ENCODE measurements around the gene TTLL11. TPM values are rescaled to one million over a fixed set of nuclear protein-coding genes. Genes with fewer than 3 reads are reported as not detected.

TTLL11 gene
- total RNA-seq, 2 donors from 2014 or later: 11.7 to 11.9 TPM

DNA sequence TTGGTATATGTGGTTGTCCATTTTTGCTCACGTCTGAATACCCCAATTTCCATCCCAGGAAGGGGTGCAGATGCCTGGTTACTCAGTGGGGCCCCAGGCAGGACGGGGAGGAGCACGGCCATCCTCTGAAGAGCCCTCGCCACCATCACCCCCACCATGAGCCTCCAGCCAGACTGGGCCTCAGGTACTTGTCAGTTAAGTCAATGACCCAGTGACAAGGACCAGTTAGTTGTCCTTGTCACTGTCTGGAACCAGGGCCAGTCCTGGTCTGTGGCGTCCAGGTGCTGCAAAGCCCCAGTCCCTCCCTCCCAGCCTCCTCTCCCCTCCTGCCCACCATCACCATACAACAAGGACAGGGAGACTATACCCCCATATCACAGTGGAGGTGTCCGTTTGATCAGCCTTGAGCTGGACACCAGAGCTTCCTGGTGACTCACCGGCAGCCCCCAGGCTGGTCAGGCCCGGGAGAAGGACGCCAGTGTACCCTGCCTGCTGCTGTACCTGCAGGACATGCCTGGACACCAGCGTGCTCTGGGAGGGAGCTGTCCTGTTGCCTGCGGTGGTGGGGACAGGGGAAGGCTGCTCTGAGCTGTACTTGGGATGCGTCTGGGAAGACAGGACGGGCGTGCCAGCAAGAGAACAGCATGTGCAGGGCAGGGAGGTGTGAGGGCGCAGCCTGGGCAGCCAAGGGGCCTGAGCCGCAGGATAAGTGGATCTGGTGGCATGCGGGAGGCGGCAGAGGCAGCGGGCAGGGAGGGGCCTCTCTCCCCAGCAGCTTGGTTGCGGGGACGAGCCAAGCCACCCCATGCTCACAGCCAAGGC is 32.6 kb upstream of the TTLL11 start:
- Histone ChIP-seq H3K4me3 (no peak overlapping the region), H3K27ac (no peak overlapping the region), H3K9me3 (no peaks in the 10 kb centered on the region), H3K36me3 (no peaks in the 10 kb centered on the region), H3K4me1 (replicated peaks) (peaks cover 4% of the 10 kb centered on the region), H3K27me3 (replicated peaks; ENCODE audit: insufficient read depth) (no peaks in the 10 kb centered on the region)
- intact Hi-C loops (cut with DNase I): loop anchor here (1.0 to 5.0 kb wide), 2 partner anchors 225 to 327 kb away; no protein-coding TSS in a partner anchor
- DNase-seq (ENCODE audit: low spot score): no peak
- WGBS: 53% methylated on average over 21 of the region's 21 CpGs
- TF ChIP-seq POLR2A (IDR thresholded peaks at IDR 0.05) (no peak), POLR2AphosphoS5 (IDR thresholded peaks at IDR 0.05) (no peak)
- TF ChIP-seq, protein P1, sequence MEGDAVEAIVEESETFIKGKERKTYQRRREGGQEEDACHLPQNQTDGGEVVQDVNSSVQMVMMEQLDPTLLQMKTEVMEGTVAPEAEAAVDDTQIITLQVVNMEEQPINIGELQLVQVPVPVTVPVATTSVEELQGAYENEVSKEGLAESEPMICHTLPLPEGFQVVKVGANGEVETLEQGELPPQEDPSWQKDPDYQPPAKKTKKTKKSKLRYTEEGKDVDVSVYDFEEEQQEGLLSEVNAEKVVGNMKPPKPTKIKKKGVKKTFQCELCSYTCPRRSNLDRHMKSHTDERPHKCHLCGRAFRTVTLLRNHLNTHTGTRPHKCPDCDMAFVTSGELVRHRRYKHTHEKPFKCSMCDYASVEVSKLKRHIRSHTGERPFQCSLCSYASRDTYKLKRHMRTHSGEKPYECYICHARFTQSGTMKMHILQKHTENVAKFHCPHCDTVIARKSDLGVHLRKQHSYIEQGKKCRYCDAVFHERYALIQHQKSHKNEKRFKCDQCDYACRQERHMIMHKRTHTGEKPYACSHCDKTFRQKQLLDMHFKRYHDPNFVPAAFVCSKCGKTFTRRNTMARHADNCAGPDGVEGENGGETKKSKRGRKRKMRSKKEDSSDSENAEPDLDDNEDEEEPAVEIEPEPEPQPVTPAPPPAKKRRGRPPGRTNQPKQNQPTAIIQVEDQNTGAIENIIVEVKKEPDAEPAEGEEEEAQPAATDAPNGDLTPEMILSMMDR (IDR thresholded peaks at IDR 0.05): no peak

DNA sequence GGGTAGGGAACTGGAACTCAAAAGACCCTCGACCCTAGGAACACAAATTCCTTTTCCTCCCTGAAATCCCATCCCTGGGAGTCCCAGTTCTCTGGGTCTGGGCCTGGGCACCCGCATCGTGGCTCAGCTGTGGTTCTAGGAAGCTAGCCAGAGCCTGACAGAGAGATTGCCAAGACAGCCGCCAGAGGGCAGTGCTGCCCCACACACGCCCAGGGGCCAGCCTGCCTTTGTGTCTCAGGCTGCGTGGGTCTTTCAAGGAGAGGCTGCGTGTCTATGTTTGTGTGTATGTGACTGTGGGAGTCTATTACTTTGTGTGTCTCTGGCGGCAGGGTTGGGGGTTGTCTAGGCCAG is 32.0 kb upstream of the TTLL11 start:
- peak; percentile 67 for DNase-seq (ENCODE audit: low spot score)
- TF ChIP-seq POLR2AphosphoS5 (IDR thresholded peaks at IDR 0.05) (no peak), POLR2A (IDR thresholded peaks at IDR 0.05) (no peak)
- TF ChIP-seq, protein P1 (IDR thresholded peaks at IDR 0.05): peak; percentile 92 to 96 (median 96)
- H3K36me3 ChIP-seq: no peaks in the 10 kb centered on the region
- H3K27me3 ChIP-seq (replicated peaks; ENCODE audit: insufficient read depth): no peaks in the 10 kb centered on the region
- 2% methylated on average over 8 of the region's 8 CpGs for WGBS
- H3K4me1 ChIP-seq (replicated peaks): peaks cover 4% of the 10 kb centered on the region
- H3K4me3 ChIP-seq: no peak overlapping the region
- no peak overlapping the region for H3K27ac ChIP-seq
- H3K9me3 ChIP-seq: no peaks in the 10 kb centered on the region
- intact Hi-C loops (cut with DNase I): loop anchor here (1.0 to 5.0 kb wide), 2 partner anchors 225 to 327 kb away; no protein-coding TSS in a partner anchor

DNA sequence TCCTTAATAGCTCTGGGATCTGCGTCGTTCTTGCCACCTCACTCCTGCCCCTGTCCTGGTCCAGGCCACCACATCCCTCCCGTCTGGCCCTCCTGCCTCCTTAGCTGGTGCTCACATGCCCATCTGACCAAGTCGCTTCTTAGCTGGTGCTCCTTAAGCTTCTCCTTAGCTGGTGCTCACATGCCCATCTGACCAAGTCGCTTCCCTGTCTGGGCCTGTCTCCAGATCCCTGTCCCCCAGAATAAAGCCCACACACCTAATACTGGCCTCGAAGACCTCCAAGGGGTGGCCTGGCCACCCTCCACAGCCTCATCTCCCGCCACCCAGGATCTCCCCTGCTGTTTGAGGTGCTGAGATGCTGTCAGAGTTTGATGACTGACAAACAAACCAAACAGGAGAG is 31.4 kb upstream of the TTLL11 start:
- no peak for TF ChIP-seq POLR2A (IDR thresholded peaks at IDR 0.05)
- TF ChIP-seq, protein P1 (IDR thresholded peaks at IDR 0.05): no peak
- no peak for TF ChIP-seq POLR2AphosphoS5 (IDR thresholded peaks at IDR 0.05)
- no peak overlapping the region for H3K4me3 ChIP-seq
- H3K36me3 ChIP-seq: no peaks in the 10 kb centered on the region
- DNase-seq (ENCODE audit: low spot score): no peak
- H3K4me1 ChIP-seq (replicated peaks): peaks cover 4% of the 10 kb centered on the region
- no peaks in the 10 kb centered on the region for H3K27me3 ChIP-seq (replicated peaks; ENCODE audit: insufficient read depth)
- intact Hi-C loops (cut with DNase I): no loop called here
- WGBS: 81% methylated on average over 7 of the region's 7 CpGs
- H3K27ac ChIP-seq: no peak overlapping the region
- H3K9me3 ChIP-seq: no peaks in the 10 kb centered on the region

DNA sequence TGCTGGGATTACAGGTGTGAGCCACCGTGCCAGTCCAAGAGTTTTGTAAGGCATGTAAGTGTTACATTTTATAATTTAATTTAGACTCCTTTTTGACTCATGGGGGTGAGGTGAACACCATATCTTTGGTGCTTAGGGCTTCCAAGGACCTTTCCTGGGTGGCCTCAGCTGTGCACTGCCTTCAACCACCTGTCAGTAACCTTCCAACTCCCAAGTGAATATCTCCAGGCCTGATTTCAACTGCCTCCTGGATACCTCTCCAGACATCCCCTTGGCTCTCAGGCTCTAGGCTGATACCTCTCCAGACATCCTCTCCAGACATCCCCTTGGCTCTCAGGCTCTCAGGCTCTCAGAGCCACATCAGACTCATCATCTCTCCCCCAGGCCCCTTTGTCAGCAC is 30.9 kb upstream of the TTLL11 start:
- Histone ChIP-seq H3K27me3 (replicated peaks; ENCODE audit: insufficient read depth) (no peaks in the 10 kb centered on the region), H3K4me1 (replicated peaks) (peaks cover 4% of the 10 kb centered on the region), H3K27ac (no peak overlapping the region), H3K4me3 (no peak overlapping the region), H3K9me3 (no peaks in the 10 kb centered on the region), H3K36me3 (no peaks in the 10 kb centered on the region)
- TF ChIP-seq POLR2AphosphoS5 (IDR thresholded peaks at IDR 0.05) (no peak), POLR2A (IDR thresholded peaks at IDR 0.05) (no peak)
- TF ChIP-seq, protein P1 (IDR thresholded peaks at IDR 0.05): no peak
- no peak for DNase-seq (ENCODE audit: low spot score)
- 95% methylated on average over 1 of the region's 1 CpG for WGBS
- intact Hi-C loops (cut with DNase I): no loop called here

All from prostate gland (tissue), 2 donors.